ENCODE measurements around the gene SOCS1. TPM values are rescaled to one million over a fixed set of nuclear protein-coding genes. Genes with fewer than 3 reads are reported as not detected.

Gene SOCS1
- total and polyA plus RNA-seq, 2 of the 8 experiments (the other 6 are each of a cell fraction or from before 2014, with no cell fraction given) = 21.0 to 48.9 TPM

- no peak for TF ChIP-seq RXRA (IDR thresholded peaks at IDR 0.05; ENCODE audit: insufficient read depth, low read depth, low read length)
Measured at GRCh38 chr16:11213799-11214198, 42.2 kb downstream of the SOCS1 start (continued).

All from H1 (cell line).